SU-DHL-6 (cell line): ENCODE measurements around the gene DEDD2.

Experiments
- EZH2phosphoT487 ChIP-seq: fragments of 200-600 bp; sonication (generic), shearing (Covaris generic); conservative IDR thresholded peaks from 2 replicates; pipeline ENCODE4 v1.6.1; 2018; ENCODE audit warnings: mild to moderate bottlenecking, antibody characterized with exemption, low read length, moderate library complexity, mixed read lengths
- TF ChIP-seq, protein P1 (sequence below): fragments of 200-600 bp; sonication (generic); IDR thresholded peaks from one replicate; pipeline ENCODE4 v1.5.1; 2017; ENCODE audit warnings: antibody characterized with exemption, mild to moderate bottlenecking, low read length, moderate library complexity; ENCODE audit not compliant: insufficient read depth, poor library complexity, severe bottlenecking

DNA sequence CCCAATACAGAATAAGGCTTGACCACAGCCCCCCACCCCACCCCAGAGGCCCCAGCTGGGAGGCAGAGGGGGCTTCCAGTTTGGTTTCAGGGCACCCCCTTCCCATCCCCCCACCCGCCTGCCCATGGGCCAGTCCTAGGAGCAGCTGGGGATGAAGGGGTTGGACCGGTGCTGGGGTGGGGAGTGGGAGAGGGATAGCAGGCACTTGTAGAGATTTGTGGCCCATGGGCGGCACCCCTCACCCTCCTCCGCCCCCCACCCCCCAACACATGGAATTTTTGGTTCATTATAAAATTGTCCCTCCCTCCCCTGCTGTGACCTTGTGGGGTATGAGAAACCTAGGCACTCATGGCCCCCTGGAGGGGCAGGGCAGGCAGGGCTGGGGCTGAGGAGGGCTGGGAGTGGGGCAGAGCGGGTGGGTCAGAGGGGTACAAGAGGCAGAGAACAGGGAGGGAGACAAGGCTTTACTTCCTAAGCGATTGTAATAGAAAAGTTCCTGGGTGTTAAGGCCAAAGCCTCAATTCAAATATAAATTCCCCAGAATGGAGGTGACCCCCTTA is 30.2 kb upstream of the DEDD2 start:
- TF ChIP-seq, protein P1, sequence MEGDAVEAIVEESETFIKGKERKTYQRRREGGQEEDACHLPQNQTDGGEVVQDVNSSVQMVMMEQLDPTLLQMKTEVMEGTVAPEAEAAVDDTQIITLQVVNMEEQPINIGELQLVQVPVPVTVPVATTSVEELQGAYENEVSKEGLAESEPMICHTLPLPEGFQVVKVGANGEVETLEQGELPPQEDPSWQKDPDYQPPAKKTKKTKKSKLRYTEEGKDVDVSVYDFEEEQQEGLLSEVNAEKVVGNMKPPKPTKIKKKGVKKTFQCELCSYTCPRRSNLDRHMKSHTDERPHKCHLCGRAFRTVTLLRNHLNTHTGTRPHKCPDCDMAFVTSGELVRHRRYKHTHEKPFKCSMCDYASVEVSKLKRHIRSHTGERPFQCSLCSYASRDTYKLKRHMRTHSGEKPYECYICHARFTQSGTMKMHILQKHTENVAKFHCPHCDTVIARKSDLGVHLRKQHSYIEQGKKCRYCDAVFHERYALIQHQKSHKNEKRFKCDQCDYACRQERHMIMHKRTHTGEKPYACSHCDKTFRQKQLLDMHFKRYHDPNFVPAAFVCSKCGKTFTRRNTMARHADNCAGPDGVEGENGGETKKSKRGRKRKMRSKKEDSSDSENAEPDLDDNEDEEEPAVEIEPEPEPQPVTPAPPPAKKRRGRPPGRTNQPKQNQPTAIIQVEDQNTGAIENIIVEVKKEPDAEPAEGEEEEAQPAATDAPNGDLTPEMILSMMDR, result no peak
- no peak for TF ChIP-seq EZH2phosphoT487
